Ascending aorta (tissue), 2 donors: ENCODE measurements around the gene ABCD1. TPM values are rescaled to one million over a fixed set of nuclear protein-coding genes. Genes with fewer than 3 reads are reported as not detected.

Experiments
- DNase-seq, 2 donors: peaks; one replicate each; pipeline ENCODE4 v3.0.0-alpha.2; 2019; ENCODE audit warnings: low spot score in 2 of 2
- H3K27ac ChIP-seq, 2 donors: fragments of 200-600 bp; sonication (generic); one replicate each; pipeline ENCODE4 v1.5.1; 2016 to 2017; ENCODE audit warnings: mild to moderate bottlenecking in 1 of 2
- H3K27me3 ChIP-seq: fragments of 200-600 bp; sonication (generic); one replicate; pipeline ENCODE4 v1.5.1; 2017
- H3K36me3 ChIP-seq, 2 donors: fragments of 200-600 bp; sonication (generic); one replicate each; pipeline ENCODE4 v1.5.1; 2016
- H3K4me1 ChIP-seq, 2 donors: fragments of 200-600 bp; sonication (generic); one replicate each; pipeline ENCODE4 v1.5.1; 2016 to 2017; ENCODE audit warnings: mild to moderate bottlenecking in 1 of 2
- H3K4me3 ChIP-seq, 2 donors: fragments of 200-600 bp; sonication (generic); one replicate each; pipeline ENCODE4 v1.5.1; 2016 to 2017; ENCODE audit warnings: mild to moderate bottlenecking in 1 of 2
- H3K9me3 ChIP-seq, 2 donors: fragments of 200-600 bp; sonication (generic); one replicate each; pipeline ENCODE4 v1.5.1; 2016
- intact Hi-C: fragments of 100-400 bp; cut with DNase I; formaldehyde crosslinking; loops from one replicate; pipeline ENCODE4 v1.15.1; 2023
- total RNA-seq: library from RNA; depleted of rRNA; stranded (reverse); fragments of >200 nt; gene quantifications from one replicate; pipeline ENCODE4 v1.1.0, GENCODE V29; 2016
- TF ChIP-seq, protein P1 (sequence below), 3 experiments: fragments of 200-600 bp in 2 of 3; fragments of 450-650 bp in 1 of 3; sonication (generic) in 2 of 3; IDR thresholded peaks; one replicate each; pipeline ENCODE4 v1.5.1; 2016 to 2019; ENCODE audit warnings: antibody characterized with exemption in 3 of 3, mild to moderate bottlenecking in 1 of 3, moderate library complexity in 1 of 3

The ABCD1 gene
- total RNA-seq, 1 donor from 2014 or later: 14.7 TPM

DNA sequence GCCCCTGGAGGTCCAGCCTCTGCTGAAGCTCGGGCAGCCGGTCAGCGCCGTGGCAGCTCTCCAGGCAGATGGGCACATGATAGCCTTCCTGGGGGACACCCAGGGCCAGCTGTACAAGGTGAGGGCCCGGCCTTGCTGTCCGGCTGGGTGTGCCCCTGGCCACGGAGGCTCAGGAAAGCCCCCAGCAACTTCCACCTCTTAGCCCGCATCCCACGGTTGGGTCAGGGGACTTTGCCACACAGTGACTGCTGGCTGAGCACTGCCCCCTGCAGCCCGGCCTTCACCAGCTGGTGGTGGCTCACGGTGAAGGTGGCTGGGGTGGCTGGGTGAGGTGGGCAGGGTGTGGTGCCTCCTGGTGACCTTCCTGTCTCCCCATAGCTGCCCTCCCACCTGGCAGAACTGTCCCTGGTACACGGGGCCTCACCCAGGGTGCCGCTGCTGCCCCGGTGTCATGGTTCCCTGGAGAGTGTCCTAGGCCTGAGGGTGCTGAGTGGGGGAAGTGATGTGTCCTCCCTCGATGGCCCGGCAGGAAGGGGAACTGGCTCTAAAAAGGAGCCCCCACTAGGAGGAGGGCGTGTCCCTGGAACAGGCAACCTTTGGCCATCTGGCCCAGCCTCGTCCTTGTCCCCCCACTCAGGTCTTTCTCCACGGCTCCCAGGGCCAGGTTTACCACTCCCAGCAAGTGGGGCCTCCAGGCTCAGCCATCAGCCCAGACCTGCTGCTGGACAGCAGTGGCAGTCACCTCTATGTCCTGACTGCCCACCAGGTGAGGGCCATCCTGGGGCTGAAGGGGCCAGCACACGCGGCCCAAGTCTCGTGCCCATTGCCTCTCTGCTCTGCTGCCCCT, 43.9 kb downstream of the ABCD1 start:
- H3K9me3 ChIP-seq: no peaks in the 10 kb centered on the region
- DNase-seq: no peak
- intact Hi-C loops: no loop called here
- H3K27ac ChIP-seq: no peak overlapping the region
- H3K27me3 ChIP-seq: no peaks in the 10 kb centered on the region
- H3K4me1 ChIP-seq: peaks cover 0 to 8% of the 10 kb centered on the region in 2 donors
- TF ChIP-seq, protein P1, sequence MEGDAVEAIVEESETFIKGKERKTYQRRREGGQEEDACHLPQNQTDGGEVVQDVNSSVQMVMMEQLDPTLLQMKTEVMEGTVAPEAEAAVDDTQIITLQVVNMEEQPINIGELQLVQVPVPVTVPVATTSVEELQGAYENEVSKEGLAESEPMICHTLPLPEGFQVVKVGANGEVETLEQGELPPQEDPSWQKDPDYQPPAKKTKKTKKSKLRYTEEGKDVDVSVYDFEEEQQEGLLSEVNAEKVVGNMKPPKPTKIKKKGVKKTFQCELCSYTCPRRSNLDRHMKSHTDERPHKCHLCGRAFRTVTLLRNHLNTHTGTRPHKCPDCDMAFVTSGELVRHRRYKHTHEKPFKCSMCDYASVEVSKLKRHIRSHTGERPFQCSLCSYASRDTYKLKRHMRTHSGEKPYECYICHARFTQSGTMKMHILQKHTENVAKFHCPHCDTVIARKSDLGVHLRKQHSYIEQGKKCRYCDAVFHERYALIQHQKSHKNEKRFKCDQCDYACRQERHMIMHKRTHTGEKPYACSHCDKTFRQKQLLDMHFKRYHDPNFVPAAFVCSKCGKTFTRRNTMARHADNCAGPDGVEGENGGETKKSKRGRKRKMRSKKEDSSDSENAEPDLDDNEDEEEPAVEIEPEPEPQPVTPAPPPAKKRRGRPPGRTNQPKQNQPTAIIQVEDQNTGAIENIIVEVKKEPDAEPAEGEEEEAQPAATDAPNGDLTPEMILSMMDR (IDR thresholded peaks at IDR 0.05): no peak
- peaks cover 5 to 12% of the 10 kb centered on the region in 2 donors for H3K36me3 ChIP-seq
- H3K4me3 ChIP-seq: no peak overlapping the region

DNA sequence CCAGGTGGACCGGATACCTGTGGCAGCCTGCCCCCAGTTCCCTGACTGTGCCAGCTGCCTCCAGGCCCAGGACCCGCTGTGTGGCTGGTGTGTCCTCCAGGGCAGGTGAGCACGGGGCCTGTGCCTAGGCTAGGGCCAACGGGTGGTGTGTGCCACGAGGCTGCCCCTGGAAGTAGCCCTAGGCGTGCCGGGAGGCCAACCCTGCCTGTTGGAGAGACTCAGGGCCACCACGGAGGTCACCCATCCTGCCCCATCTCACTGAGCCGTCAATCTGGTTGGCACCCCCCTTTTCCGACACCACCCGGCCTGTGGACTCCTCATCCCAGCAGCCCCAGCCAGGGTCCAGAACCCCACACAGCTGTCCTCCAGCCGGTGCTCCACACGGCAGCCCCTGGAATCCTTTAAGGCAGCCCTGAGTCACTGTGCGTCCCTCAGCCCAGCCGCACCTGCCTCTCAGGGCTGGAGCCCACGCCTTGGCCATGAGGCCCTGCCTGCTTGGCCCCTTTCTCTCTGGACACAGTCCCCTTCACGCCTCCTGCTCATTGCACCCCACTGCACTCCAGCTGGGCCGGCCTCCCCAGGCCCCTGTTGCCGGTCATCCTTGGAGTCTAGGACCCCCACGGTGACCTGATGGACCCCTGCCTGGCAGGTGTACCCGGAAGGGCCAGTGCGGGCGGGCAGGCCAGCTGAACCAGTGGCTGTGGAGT, 44.7 kb downstream of the ABCD1 start:
- H3K4me1 ChIP-seq: peaks cover 0 to 8% of the 10 kb centered on the region in 2 donors
- no peaks in the 10 kb centered on the region for H3K27me3 ChIP-seq
- H3K4me3 ChIP-seq: no peak overlapping the region
- H3K27ac ChIP-seq: no peak overlapping the region
- TF ChIP-seq, protein P1 (IDR thresholded peaks at IDR 0.05): no peak
- intact Hi-C loops: no loop called here
- H3K9me3 ChIP-seq: no peaks in the 10 kb centered on the region
- H3K36me3 ChIP-seq: peaks cover 5 to 16% of the 10 kb centered on the region in 2 donors
- no peak for DNase-seq

DNA sequence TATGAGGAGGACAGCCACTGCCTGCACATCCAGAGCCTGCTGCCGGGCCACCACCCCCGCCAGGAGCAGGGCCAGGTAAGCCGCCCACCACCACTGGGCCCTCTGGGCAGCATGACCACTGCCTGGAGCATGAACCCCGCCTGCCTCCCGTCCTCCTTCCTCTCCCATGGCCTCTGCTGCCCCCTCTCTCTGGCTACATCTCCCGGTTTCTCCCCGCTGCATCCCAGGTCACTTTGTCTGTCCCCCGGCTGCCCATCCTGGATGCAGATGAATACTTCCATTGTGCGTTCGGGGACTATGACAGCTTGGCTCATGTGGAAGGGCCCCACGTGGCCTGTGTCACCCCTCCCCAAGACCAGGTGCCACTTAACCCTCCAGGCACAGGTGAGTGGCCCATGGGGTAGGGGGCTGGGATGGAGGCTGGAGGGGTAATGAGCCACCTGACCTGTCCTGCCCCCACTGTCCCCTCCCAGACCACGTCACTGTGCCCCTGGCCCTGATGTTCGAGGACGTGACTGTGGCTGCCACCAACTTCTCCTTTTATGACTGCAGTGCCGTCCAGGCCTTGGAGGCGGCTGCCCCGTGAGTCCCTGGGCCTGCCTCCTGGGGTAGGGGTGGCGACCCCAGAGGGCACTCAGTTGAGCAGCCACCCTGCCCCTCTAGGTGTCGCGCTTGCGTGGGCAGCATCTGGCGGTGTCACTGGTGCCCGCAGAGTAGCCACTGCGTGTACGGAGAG, 45.4 kb downstream of the ABCD1 start:
- peaks cover 5 to 21% of the 10 kb centered on the region in 2 donors for H3K36me3 ChIP-seq
- no peak for DNase-seq
- H3K9me3 ChIP-seq: no peaks in the 10 kb centered on the region
- H3K27me3 ChIP-seq: no peaks in the 10 kb centered on the region
- peaks cover 0 to 3% of the 10 kb centered on the region in 2 donors for H3K4me1 ChIP-seq
- no peak overlapping the region for H3K27ac ChIP-seq
- TF ChIP-seq, protein P1 (IDR thresholded peaks at IDR 0.05): no peak
- intact Hi-C loops: no loop called here
- no peak overlapping the region for H3K4me3 ChIP-seq

DNA sequence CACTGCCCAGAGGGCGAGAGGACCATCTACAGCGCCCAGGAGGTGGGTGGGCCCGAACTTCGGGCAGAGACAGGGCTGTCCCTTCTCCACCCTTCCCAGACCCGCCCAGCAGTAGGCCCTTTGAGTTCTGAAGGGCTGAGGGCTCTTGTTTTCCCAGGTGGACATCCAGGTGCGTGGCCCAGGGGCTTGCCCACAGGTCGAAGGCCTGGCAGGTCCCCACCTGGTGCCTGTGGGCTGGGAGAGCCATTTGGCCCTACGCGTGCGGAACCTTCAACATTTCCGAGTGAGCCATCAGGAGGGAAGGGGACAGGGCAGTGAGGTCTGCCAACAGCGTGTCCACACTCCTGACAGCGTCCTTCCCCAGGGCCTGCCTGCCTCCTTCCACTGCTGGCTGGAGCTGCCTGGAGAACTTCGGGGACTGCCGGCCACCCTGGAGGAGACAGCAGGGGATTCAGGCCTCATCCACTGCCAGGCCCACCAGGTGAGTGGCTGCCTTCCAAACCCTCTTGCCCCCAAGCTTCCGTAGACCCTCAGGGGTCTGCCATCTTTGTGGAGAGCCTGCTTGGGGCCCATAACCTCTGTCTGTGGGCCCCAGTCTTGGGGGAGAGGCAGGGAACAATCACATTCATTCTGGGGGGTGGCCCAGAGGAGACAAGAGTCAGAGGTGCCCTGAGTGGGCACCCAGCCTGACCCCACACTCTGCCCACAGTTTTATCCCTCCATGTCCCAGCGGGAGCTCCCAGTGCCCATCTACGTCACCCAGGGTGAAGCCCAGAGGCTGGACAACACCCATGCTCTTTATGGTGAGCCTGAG, 46.2 kb downstream of the ABCD1 start:
- peaks cover 5 to 21% of the 10 kb centered on the region in 2 donors for H3K36me3 ChIP-seq
- intact Hi-C loops: no loop called here
- no peaks in the 10 kb centered on the region for H3K9me3 ChIP-seq
- TF ChIP-seq, protein P1 (IDR thresholded peaks at IDR 0.05): no peak
- no peak overlapping the region for H3K4me3 ChIP-seq
- no peaks in the 10 kb centered on the region for H3K27me3 ChIP-seq
- peaks cover 0 to under 1% of the 10 kb centered on the region in 2 donors for H3K4me1 ChIP-seq
- no peak overlapping the region for H3K27ac ChIP-seq
- DNase-seq: no peak
